Progenitor cell of endocrine pancreas (in vitro differentiated cells): ENCODE data around the gene BLM. TPM values are rescaled to one million over a fixed set of nuclear protein-coding genes. Genes with fewer than 3 reads are reported as not detected.
"Not testable (repeated sequence)": the region's sequence is repeated elsewhere in the genome, so short reads cannot be mapped to it uniquely, and the experiment has no call there.

Source experiments
- DNase-seq: peaks from one replicate; pipeline ENCODE4 v3.0.0; 2021; ENCODE audit warnings: low spot score; ENCODE audit not compliant: unreplicated experiment
- H3K27ac Mint-ChIP-seq: 2 replicates; pipeline ENCODE4 v1.8.0; 2021; ENCODE audit warnings: mild to moderate bottlenecking, moderate library complexity, mixed read lengths
- H3K27me3 Mint-ChIP-seq: 2 replicates; pipeline ENCODE4 v1.8.0; 2021; ENCODE audit warnings: mixed read lengths
- H3K36me3 Mint-ChIP-seq: 2 replicates; pipeline ENCODE4 v1.8.0; 2022; ENCODE audit warnings: mixed read lengths; ENCODE audit not compliant: insufficient read depth
- H3K4me1 Mint-ChIP-seq: 2 replicates; pipeline ENCODE4 v1.8.0; 2021; ENCODE audit warnings: low read depth, mixed read lengths
- H3K4me3 Mint-ChIP-seq: 2 replicates; pipeline ENCODE4 v1.8.0; 2021; ENCODE audit warnings: low read depth, mild to moderate bottlenecking, moderate library complexity, mixed read lengths
- H3K9me3 Mint-ChIP-seq: 2 replicates; pipeline ENCODE4 v1.8.0; 2021; ENCODE audit warnings: low read depth, mixed read lengths
- total RNA-seq: library from RNA; stranded (reverse); gene quantifications from 2 replicates; pipeline ENCODE4 v1.2.1, GENCODE V29; 2021
- TF ChIP-seq, protein P1 (sequence below): fragments of 200-600 bp; sonication (generic); IDR thresholded peaks from one replicate; pipeline ENCODE4 v1.5.0; 2021; ENCODE audit warnings: antibody characterized with exemption, mild to moderate bottlenecking; ENCODE audit not compliant: unreplicated experiment

Gene BLM
- total RNA-seq, 1 donor from 2014 or later, result 19.6 TPM

DNA sequence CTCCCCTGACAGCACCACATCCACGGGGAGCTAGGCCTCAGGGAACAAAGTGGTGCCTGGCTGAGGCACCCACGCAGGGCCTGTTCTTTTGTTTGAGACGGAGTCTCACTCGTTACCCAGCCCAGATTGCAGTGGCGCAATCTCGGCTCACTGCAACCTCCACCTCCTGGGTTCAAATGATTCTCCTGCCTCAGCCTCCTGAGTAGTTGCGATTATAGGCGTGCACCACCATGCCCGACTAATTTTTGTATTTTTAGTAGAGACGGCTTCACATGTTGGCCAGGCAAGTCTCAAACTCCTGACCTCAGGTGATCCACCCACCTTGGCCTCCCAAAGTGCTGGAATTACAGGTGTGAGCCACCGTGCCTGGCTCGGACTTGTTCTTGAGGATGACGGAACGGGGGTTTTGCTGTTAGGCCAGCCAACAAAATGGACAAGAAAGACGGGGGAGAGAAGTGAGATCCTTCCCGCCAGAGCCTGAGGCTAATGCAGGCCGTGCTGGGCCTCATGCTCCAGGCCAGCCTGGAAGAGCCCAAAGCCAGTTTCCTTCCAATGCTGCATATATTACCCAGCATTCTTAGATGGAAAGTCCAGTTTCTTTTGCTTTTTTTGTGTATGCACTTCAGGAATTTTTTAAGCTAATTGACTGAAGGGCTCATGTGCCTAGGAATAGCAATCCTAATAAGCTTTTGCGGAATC lies 123.2 kb downstream of the BLM start:
- TF ChIP-seq, protein P1, sequence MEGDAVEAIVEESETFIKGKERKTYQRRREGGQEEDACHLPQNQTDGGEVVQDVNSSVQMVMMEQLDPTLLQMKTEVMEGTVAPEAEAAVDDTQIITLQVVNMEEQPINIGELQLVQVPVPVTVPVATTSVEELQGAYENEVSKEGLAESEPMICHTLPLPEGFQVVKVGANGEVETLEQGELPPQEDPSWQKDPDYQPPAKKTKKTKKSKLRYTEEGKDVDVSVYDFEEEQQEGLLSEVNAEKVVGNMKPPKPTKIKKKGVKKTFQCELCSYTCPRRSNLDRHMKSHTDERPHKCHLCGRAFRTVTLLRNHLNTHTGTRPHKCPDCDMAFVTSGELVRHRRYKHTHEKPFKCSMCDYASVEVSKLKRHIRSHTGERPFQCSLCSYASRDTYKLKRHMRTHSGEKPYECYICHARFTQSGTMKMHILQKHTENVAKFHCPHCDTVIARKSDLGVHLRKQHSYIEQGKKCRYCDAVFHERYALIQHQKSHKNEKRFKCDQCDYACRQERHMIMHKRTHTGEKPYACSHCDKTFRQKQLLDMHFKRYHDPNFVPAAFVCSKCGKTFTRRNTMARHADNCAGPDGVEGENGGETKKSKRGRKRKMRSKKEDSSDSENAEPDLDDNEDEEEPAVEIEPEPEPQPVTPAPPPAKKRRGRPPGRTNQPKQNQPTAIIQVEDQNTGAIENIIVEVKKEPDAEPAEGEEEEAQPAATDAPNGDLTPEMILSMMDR, result no peak
- DNase-seq, result no peak
- H3K4me3 Mint-ChIP-seq, result no peak overlapping the region
- H3K27ac Mint-ChIP-seq, result peak overlapping the region; percentile 64
- no peaks in the 10 kb centered on the region for H3K9me3 Mint-ChIP-seq
- H3K36me3 Mint-ChIP-seq, result no peaks in the 10 kb centered on the region
- H3K4me1 Mint-ChIP-seq, result peaks cover 2% of the 10 kb centered on the region
- no peaks in the 10 kb centered on the region for H3K27me3 Mint-ChIP-seq

DNA sequence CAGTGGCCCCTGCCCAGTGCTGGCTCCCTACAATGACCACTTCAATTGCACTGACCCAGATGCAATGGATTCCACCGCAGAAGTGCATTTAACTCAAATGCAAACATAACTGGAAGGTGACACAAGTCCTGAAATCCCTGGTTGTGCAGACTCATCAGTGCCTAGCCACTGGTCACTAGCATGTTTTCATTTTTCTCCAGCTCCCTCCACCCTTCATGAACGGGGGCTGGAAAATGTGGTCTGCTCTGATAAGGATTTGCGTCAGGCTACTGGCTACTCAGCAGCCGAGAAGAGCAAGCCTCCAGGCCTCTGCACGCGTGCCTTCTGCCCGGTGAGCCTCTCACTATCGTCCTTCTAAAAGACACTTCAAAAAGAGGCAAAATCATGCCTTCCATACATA lies 123.8 kb downstream of the BLM start:
- H3K27ac Mint-ChIP-seq, result no peak overlapping the region
- peaks cover 2% of the 10 kb centered on the region for H3K4me1 Mint-ChIP-seq
- DNase-seq, result no peak
- H3K4me3 Mint-ChIP-seq, result no peak overlapping the region
- H3K9me3 Mint-ChIP-seq, result no peaks in the 10 kb centered on the region
- TF ChIP-seq, protein P1, result no peak
- H3K27me3 Mint-ChIP-seq, result no peaks in the 10 kb centered on the region
- no peaks in the 10 kb centered on the region for H3K36me3 Mint-ChIP-seq

DNA sequence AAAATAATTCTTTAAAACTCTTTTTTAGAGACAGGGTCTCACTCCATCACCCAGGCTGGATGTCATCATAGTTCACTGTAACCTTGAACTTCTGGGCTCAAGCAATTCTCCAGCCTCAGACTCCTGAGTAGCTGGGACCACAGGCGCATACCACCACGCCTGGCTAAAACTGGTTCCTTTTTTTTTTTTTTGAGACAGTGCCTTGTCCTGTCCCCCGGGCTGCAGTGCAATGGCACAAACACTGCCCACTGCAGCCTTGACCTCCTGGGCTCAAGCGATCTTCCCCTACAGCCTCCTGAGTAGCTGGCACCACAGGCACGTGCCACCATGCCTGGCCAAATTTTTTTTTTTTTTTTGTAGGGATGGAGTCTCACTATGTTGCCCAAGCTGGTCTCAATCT lies 127.5 kb downstream of the BLM start:
- no peaks in the 10 kb centered on the region for H3K36me3 Mint-ChIP-seq
- TF ChIP-seq, protein P1, result no peak
- no peak overlapping the region for H3K27ac Mint-ChIP-seq
- no peaks in the 10 kb centered on the region for H3K27me3 Mint-ChIP-seq
- H3K4me3 Mint-ChIP-seq, result no peak overlapping the region
- DNase-seq, result no peak
- H3K9me3 Mint-ChIP-seq, result no peaks in the 10 kb centered on the region
- no peaks in the 10 kb centered on the region for H3K4me1 Mint-ChIP-seq

DNA sequence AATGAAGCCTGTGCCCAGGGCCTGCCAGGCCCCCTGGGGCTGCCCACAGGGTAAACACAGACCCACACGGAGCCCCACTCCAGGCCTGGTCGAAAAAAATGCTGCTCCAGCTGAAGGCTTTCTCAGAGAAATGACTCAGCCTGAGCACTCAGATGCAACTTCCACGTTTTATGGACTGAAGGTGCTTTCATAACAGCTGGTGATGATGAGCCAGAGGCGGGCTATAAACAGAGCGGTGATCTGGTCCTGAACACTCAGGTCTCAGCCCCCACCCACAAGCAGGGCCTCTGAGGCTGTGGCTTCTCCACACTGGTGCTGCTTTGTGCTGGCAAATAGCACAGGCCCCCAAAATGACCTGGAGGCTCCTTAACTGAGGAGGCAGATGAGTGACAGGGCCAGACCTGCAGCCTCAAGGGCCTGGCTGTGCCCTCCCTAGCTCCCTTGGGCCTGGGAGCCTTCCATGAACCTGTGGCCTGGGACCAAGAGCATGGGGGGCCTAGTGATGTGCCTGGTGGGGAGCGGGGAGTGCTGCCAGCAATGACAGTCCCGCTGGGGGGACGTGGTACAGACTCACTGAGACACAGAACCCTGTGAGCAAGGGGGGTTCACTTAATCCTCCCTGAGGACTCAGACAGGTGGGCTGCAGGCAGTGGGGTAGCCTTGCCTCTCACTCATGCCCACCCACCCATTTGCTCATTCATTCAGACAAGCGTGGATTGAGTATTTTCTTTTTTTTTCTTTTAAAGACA lies 128.2 kb downstream of the BLM start:
- Mint-ChIP-seq H3K27me3 (no peaks in the 10 kb centered on the region), H3K36me3 (no peaks in the 10 kb centered on the region), H3K27ac (no peak overlapping the region), H3K4me3 (no peak overlapping the region), H3K4me1 (no peaks in the 10 kb centered on the region), H3K9me3 (no peaks in the 10 kb centered on the region)
- no peak for DNase-seq
- TF ChIP-seq, protein P1, result no peak

DNA sequence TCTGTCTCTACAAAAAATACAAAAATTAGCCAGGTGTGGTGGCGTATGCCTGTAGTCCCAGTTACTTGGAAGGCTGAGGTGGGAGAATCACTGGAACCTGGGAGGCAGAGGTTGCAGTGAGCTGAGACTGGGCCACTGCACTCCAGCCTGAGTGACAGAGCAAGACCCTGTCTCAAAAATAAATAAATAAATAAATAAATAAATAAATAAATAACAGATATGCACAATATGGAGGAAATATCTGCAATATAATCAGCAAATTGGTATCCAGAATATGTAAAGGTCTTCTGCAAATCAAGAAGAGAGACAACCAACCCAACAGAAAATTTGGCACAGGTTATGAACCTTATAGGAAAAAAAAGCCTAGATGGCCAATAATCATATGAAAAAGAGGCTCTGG lies 132.3 kb downstream of the BLM start:
- H3K4me1 Mint-ChIP-seq, DNase-seq, H3K36me3 Mint-ChIP-seq, H3K9me3 Mint-ChIP-seq, H3K4me3 Mint-ChIP-seq, H3K27ac Mint-ChIP-seq, H3K27me3 Mint-ChIP-seq: not testable (repeated sequence)

DNA sequence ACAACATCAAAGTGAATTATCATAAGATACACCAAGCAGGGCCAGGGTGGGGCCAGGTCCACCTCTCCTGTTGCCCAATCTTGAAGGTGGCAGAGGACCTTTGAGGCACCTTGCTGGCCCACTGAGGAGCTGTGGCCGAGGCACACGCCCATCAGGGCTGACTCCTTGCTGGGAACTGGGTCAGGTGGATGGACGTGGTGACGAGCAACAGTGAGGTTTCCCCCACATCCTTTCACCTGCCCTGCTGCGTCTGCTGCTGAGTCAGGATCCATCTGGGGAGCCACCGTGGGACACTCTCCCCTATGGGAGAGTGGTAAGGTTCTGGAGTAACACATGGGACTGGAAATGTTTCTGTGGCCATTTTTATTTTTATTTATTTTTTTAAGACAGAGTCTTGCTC lies 134.0 kb downstream of the BLM start:
- Mint-ChIP-seq H3K4me1 (no peaks in the 10 kb centered on the region), H3K4me3 (no peak overlapping the region), H3K9me3 (no peaks in the 10 kb centered on the region), H3K27me3 (no peaks in the 10 kb centered on the region), H3K27ac (no peak overlapping the region), H3K36me3 (no peaks in the 10 kb centered on the region)
- TF ChIP-seq, protein P1, result no peak
- no peak for DNase-seq
